ENCODE data around the gene CFAP20DC.

CFAP20DC gene

DNA sequence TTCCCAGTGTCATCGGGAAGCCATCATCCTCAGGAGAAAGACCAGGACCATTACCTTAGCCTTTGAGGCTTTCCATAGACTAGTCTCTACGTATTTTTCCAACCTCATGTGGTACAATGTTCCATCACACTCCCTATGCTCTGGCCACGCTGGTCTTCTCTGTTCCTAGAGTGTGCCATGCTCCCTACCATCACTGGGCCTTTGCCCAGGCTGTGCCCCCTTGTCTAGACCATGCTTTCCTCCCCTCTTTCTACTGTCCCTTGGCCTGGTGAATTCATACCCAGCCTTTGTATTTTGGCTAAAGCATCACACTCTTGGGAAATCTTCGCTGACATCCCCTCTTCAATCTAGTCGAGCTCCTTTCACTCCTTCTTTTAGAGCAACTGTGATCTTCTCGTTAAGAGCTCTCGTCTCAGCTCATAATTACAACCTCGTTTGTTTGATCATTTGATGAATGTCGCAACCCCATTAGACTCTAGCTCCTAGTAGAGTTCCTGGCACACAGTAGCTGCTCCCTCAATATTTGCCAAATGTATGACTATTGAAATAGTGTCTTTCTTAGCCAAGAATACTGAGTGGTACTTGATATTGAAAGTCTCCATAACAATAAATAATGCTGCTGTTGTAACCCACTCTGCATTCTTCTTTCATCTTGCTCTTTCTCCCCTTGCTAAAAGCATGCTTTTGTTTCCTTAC lies 283.1 kb downstream of the CFAP20DC start:
- no peak for TF ChIP-seq CTCF (IDR thresholded peaks at IDR 0.05; ENCODE audit: borderline replicate concordance, control extremely low read depth, extremely low read depth, insufficient read depth, missing control alignments)
- in situ Hi-C loops (cut with MboI; ENCODE audit: low sequenced_read_pairs, unreplicated experiment), result no loop called here
- DNase-seq (ENCODE audit: low spot score), result no peak

DNA sequence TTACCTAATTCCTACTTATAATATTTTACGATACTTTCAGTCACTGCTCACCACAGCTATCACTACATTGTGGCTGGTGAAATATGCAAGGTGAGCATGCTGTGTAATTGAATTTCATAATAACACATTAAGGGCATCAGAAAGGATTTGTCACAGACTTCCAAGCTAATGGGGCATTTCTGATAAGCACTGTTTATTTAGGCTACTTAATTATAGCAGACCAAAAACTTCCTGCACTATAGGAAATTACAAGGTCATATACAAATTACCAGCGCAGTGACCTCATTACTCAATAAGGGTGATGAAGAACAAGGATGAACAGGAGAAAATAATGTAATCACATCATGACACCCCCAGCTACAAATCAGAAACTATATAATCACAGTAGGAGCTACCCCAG lies 294.7 kb downstream of the CFAP20DC start:
- in situ Hi-C loops (cut with MboI; ENCODE audit: low sequenced_read_pairs, unreplicated experiment), result no loop called here
- no peak for TF ChIP-seq CTCF (IDR thresholded peaks at IDR 0.05; ENCODE audit: borderline replicate concordance, control extremely low read depth, extremely low read depth, insufficient read depth, missing control alignments)
- no peak for DNase-seq (ENCODE audit: low spot score)

- no peak for DNase-seq (ENCODE audit: low spot score)
- in situ Hi-C loops (cut with MboI; ENCODE audit: low sequenced_read_pairs, unreplicated experiment), result no loop called here
- TF ChIP-seq CTCF (IDR thresholded peaks at IDR 0.05; ENCODE audit: borderline replicate concordance, control extremely low read depth, extremely low read depth, insufficient read depth, missing control alignments), result no peak
Measured at GRCh38 chr3:58754074-58754473, 295.8 kb downstream of the CFAP20DC start.

DNA sequence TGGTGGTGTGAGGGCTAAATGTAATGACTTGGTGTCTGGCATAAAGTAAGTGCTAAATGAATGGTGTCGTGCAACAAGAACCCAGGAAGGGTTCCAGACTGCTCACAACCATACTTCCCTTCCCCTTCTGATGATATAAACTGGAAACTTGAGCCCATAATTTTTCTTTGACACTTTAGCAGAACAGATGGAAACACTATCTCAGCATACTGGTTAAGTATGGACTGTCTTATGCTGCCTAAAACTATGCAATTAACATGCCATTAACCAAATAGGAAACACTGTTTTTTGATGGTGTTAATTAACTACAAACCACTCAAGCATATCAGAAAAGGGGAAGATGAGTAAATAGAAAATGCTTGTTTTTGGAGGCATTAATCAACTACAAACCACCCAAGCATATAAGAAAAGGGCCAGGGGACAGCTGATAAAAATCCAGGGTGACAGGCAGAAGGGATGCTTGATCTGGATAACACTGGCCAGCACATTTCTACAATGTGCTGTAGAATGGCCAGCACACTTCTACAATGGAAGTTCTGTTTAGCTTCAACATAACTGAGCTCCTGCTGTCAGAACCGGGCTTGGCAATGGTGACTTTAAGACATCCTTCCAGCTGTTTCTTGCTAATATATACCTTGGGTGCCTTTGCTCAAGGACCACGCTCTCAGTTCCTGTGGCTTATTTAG lies 297.8 kb downstream of the CFAP20DC start:
- no peak for DNase-seq (ENCODE audit: low spot score)

GRCh38 chr3:58751235-58751634 lies 298.6 kb downstream of the CFAP20DC start:
- no peak for TF ChIP-seq CTCF (IDR thresholded peaks at IDR 0.05; ENCODE audit: borderline replicate concordance, control extremely low read depth, extremely low read depth, insufficient read depth, missing control alignments)
- in situ Hi-C loops (cut with MboI; ENCODE audit: low sequenced_read_pairs, unreplicated experiment), result no loop called here
- DNase-seq (ENCODE audit: low spot score), result no peak

More for the DNA sequence above, 297.8 kb downstream of the CFAP20DC start:
- in situ Hi-C loops (cut with MboI; ENCODE audit: low sequenced_read_pairs, unreplicated experiment), result no loop called here
- TF ChIP-seq CTCF (IDR thresholded peaks at IDR 0.05; ENCODE audit: borderline replicate concordance, control extremely low read depth, extremely low read depth, insufficient read depth, missing control alignments), result no peak

DNA sequence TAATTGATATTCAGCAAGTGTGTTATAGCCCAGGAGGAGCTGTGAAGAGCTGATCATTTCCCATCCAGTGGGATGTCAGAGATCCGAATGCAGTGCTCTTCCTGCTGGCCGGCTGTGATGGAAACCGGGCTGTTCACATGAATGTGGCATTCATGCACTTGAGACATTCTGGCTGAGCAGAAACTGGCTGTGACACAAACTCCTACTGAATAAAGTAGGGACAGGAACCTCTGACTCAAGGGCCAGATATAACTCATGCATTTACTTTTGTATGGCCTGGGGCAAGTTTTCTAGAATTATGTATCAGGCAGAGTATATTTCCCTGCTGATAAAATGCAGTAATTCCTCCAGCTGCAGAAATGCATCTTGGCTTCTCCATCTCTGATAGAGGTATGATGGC lies 299.9 kb downstream of the CFAP20DC start:
- TF ChIP-seq CTCF (IDR thresholded peaks at IDR 0.05; ENCODE audit: borderline replicate concordance, control extremely low read depth, extremely low read depth, insufficient read depth, missing control alignments), result no peak
- DNase-seq (ENCODE audit: low spot score), result no peak
- in situ Hi-C loops (cut with MboI; ENCODE audit: low sequenced_read_pairs, unreplicated experiment), result no loop called here

Data from GM13976 (cell line).